Hematopoietic multipotent progenitor cell treated with erythropoietin and hydrocortisone succinate and interleukin-3 and kit ligand, for 6 days (in vitro differentiated cells): ENCODE data around the gene GAMT.

ENCODE experiments used
- DNase-seq: peaks from one replicate; pipeline ENCODE4 v3.0.0-alpha.2; 2015

GAMT gene

GRCh38 chr19:1362387-1363257 lies 38.7 kb downstream of the GAMT start:
- DNase-seq: no peak

DNA sequence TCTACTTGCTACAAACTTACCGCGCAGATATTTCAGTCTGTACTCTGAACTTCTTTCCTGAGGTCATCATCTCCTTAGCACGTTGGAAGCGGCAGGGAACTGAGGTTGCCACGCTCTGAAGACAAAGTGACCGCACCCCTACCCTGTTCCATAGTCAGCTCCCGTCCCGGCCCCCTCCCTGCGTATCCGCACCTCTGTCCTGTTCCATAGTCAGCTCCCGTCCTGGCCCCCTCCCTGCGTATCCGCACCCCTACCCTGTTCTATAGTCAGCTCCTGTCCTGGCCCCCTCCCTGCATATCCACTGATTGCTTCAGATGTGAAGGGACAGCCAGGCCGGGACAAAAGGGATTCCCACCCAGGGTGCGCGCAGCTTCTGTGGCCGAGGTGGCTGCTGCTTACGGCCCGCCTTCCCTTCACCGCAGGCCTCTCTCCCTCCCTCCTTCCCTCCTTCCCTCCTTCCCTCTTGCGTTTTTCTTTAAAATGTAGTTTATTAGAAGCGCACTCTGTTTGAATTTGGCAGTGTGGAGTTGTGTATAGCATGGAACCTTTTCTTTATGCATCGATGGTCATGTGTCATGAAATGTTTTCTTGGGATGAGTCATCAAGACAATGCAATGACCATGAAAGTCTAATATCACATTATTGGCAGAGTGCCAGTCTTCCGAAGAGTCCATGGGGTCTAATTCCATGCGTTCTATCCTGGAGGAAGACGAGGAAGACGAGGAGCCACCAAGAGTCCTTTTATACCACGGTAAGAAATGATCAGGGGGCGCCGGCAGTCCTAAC lies 39.5 kb downstream of the GAMT start:
- no peak for DNase-seq

GRCh38 chr19:1360818-1361461 lies 40.4 kb downstream of the GAMT start:
- no peak for DNase-seq

- no peak for DNase-seq
Measured at GRCh38 chr19:1360126-1360817, 41.1 kb downstream of the GAMT start.

DNA sequence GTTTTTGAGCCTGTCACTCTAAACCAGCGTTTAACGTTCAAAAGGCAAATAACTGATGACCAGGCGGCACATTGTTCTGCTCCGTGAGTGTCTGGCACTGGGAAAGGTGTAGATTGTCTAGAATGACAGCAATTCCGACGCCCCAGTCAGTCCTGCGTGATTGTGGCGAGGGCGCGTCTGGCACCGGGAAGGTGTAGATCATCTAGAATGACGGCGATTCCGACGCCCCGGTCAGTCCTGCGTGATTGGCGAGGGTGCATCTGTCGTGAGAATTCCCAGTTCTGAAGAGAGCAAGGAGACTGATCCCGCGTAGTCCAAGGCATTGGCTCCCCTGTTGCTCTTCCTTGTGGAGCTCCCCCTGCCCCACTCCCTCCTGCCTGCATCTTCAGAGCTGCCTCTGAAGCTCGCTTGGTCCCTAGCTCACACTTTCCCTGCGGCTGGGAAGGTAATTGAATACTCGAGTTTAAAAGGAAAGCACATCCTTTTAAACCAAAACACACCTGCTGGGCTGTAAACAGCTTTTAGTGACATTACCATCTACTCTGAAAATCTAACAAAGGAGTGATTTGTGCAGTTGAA lies 43.7 kb downstream of the GAMT start:
- no peak for DNase-seq

- no peak for DNase-seq
Measured at GRCh38 chr19:1356508-1356865, 44.9 kb downstream of the GAMT start.

DNA sequence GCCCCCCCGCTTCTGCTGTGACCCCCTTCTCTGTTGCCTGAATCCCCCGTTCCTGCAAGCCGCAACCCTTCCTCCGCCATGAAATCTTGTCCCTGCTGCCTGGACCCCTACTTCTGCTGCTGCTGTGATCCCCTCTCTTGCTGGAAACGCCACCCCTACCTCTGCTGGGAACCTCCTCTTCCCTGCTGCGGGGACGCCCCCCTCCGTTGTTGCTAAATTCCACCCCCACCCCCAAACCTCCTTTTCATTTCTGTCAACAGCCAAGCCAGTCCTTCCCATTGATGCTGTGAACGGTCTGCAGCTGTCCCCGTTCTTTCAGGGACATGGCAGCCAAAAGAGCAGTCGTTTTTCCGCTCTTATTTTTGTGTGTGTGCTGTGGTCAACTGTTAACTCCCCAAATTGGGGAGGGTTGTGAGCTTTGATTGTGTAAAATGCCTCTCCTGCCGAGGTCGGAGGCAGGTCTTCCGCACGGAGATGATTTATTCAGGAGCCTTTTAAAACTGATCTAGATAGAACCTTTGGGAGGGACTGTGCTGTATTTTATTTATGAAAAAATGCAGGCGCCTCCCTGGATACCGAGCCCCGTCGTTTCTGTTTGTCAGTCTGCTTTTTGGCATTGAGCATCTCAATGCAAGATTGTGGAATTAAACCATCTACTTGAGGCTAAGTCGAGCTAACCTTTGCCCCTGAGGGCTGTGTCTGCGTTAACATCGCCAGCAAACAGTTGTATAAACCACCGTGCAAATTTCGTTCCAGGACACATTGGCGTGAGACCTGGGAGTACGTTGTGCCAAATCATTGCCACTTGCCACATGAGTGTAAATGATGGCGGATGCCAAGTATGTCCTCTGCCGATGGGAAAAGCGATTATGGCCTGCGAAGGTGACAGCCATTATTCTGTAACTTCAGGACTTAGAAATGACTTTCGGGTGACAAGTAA lies 45.5 kb downstream of the GAMT start:
- peak; percentile 31 for DNase-seq

DNA sequence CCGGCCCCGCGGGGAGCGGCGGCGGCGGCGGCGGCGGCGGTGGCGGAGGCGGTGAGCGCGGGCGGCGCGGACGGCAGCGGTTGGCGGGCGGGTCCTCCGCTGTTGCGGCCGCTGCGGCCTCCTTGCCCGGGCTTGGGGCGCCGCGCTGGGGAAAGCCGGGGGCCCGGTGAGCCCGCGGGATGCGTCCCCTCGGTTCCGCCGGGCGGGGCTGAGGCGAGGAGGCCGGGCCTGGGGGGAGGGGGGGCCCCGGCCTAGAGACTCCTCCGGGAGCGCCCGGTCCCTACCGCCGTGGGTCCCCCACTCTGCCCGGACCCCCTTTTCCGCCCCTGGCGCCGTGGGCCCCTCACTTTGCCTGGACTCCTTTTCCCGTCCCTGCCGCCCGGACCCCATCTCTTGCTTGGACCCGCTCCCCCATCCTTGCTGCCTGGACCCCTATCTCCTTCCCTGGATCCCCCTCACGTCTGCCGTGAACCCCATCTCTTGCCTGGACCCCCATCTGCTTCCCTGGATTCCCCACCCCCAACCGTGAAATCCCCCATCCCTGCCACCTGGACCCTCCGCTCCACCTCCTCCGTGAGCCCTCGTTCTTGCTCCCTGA lies 46.3 kb downstream of the GAMT start:
- no peak for DNase-seq

DNA sequence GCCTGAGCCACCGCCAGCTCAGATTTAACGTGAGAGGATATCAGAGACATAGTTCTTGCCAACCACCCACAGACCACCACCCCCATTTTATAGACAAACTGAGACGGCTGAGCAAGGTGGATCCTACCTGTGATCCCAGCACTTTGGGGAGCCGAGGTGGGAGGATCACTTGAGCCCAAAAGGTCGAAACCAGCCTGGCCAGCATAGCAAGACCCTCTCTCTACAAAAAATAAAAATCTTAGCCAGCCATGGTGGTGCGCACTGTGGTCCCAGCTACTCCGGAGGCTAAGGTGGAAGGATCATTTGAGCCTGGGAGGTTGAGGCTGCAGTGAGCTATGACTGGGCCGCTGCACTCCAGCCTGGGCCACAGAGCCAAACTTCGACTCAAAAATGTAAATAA lies 48.2 kb downstream of the GAMT start:
- DNase-seq: no peak

GRCh38 chr19:1351381-1351851 lies 49.9 kb downstream of the GAMT start:
- DNase-seq: no peak

DNA sequence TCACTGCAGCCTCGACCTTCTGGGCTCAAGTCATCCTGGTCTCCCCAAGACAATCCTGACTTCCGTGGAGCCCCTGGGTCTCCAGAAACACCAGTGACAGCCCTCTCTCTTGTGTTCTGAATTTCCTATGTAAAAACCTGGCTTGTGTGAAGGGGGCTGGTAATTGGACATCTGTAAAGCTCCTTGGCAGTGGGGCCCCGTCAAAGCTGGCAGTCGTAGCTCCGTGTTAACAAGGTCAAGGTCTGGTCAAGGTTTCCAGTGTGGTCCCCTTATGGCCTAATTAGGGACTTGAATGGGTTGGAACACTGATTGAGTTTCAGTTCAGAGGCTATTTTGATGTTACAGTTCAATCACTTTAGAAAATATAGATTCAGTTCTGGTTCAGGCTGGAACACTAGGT lies 50.5 kb downstream of the GAMT start:
- no peak for DNase-seq

- DNase-seq: no peak
Measured at GRCh38 chr19:1349211-1349610, 52.1 kb downstream of the GAMT start.
